ENCODE data around the gene STXBP6.

DNA sequence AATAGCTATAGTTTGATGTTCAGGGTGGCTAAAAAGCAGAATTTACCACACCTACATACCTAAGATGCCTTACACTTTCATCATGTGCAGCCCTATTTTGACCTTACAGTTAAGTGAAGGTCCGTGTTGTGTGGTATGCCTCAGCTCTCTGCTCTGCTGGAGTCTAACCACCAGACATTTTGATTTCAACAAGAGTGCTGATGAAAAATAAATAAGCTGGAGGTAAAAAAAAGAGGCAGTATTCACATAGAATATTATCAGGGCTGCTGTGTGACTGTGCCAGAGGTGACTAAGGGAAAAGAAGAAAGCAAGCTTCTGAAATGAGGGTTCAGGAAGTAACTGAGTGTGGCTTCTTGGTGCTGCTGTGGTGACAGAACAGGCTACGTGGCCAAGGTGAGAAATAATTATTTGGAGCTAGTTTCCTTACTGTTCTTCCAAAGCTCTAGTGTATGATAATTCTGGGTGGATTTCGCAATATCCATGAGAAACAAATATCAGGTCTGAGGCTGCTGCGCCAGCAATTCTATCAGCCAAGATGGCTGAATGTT is 188.8 kb downstream of the STXBP6 start:
- TF ChIP-seq, protein P1, sequence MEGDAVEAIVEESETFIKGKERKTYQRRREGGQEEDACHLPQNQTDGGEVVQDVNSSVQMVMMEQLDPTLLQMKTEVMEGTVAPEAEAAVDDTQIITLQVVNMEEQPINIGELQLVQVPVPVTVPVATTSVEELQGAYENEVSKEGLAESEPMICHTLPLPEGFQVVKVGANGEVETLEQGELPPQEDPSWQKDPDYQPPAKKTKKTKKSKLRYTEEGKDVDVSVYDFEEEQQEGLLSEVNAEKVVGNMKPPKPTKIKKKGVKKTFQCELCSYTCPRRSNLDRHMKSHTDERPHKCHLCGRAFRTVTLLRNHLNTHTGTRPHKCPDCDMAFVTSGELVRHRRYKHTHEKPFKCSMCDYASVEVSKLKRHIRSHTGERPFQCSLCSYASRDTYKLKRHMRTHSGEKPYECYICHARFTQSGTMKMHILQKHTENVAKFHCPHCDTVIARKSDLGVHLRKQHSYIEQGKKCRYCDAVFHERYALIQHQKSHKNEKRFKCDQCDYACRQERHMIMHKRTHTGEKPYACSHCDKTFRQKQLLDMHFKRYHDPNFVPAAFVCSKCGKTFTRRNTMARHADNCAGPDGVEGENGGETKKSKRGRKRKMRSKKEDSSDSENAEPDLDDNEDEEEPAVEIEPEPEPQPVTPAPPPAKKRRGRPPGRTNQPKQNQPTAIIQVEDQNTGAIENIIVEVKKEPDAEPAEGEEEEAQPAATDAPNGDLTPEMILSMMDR (IDR thresholded peaks at IDR 0.05; ENCODE audit: poor library complexity, severe bottlenecking): no peak
- no peak for TF ChIP-seq TAF1 (IDR thresholded peaks at IDR 0.05; ENCODE audit: low read depth)
- TF ChIP-seq MXI1 (conservative IDR thresholded peaks at IDR 0.05; ENCODE audit: poor library complexity, severe bottlenecking): no peak
- no peak for TF ChIP-seq EZH2 (IDR thresholded peaks at IDR 0.05; ENCODE audit: borderline replicate concordance, insufficient read depth, low read length, poor library complexity, severe bottlenecking)
- TF ChIP-seq, protein P2, sequence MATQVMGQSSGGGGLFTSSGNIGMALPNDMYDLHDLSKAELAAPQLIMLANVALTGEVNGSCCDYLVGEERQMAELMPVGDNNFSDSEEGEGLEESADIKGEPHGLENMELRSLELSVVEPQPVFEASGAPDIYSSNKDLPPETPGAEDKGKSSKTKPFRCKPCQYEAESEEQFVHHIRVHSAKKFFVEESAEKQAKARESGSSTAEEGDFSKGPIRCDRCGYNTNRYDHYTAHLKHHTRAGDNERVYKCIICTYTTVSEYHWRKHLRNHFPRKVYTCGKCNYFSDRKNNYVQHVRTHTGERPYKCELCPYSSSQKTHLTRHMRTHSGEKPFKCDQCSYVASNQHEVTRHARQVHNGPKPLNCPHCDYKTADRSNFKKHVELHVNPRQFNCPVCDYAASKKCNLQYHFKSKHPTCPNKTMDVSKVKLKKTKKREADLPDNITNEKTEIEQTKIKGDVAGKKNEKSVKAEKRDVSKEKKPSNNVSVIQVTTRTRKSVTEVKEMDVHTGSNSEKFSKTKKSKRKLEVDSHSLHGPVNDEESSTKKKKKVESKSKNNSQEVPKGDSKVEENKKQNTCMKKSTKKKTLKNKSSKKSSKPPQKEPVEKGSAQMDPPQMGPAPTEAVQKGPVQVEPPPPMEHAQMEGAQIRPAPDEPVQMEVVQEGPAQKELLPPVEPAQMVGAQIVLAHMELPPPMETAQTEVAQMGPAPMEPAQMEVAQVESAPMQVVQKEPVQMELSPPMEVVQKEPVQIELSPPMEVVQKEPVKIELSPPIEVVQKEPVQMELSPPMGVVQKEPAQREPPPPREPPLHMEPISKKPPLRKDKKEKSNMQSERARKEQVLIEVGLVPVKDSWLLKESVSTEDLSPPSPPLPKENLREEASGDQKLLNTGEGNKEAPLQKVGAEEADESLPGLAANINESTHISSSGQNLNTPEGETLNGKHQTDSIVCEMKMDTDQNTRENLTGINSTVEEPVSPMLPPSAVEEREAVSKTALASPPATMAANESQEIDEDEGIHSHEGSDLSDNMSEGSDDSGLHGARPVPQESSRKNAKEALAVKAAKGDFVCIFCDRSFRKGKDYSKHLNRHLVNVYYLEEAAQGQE (IDR thresholded peaks at IDR 0.05; ENCODE audit: borderline replicate concordance): no peak
- no peak for TF ChIP-seq EP300 (conservative IDR thresholded peaks at IDR 0.05; ENCODE audit: poor library complexity, severe bottlenecking)
- TF ChIP-seq POLR2AphosphoS5 (IDR thresholded peaks at IDR 0.05): no peak
- no peak for TF ChIP-seq RAD21 (conservative IDR thresholded peaks at IDR 0.05)
- no peak for TF ChIP-seq SMC3 (conservative IDR thresholded peaks at IDR 0.05; ENCODE audit: poor library complexity)

Data from neural cell (in vitro differentiated cells).